Measurements from ENCODE around the gene DRC7. TPM values are rescaled to one million over a fixed set of nuclear protein-coding genes. Genes with fewer than 3 reads are reported as not detected.

DRC7 gene
- not detected for polyA plus RNA-seq (2013, experiment 1 of 2; ENCODE audit: insufficient read length)
- not detected for polyA plus RNA-seq (2013, experiment 2 of 2; ENCODE audit: insufficient read length)

- DNase-seq: peak; percentile 20
Observed at GRCh38 chr16:57694725-57695679, at the start of gene DRC7. TSS of gene DRC7 (plus strand) at chr16:57694806. CDS start at chr16:57697950, 3,144 bp downstream.

- no peak for DNase-seq
Observed at GRCh38 chr16:57645169-57645568, 49.4 kb upstream of the DRC7 start.

GRCh38 chr16:57645691-57646387 is 48.8 kb upstream of the DRC7 start:
- peak; percentile 32 for DNase-seq

GRCh38 chr16:57646388-57647039 is 48.1 kb upstream of the DRC7 start:
- no peak for DNase-seq

- no peak for DNase-seq
Observed at GRCh38 chr16:57647136-57647875, 47.3 kb upstream of the DRC7 start.

GRCh38 chr16:57648125-57648524 is 46.5 kb upstream of the DRC7 start:
- no peak for DNase-seq

- peak; percentile 74 for DNase-seq
Observed at GRCh38 chr16:57648581-57649442, 45.8 kb upstream of the DRC7 start.

- no peak for DNase-seq
Observed at GRCh38 chr16:57649443-57649751, 45.2 kb upstream of the DRC7 start.

GRCh38 chr16:57649846-57650245 is 44.8 kb upstream of the DRC7 start:
- DNase-seq: no peak

GRCh38 chr16:57651344-57652333 is 43.0 kb upstream of the DRC7 start:
- no peak for DNase-seq

GRCh38 chr16:57652695-57653471 is 41.7 kb upstream of the DRC7 start:
- DNase-seq: no peak

- DNase-seq: peak; percentile 23
Observed at GRCh38 chr16:57653936-57654335, 40.7 kb upstream of the DRC7 start.

GRCh38 chr16:57656342-57656955 is 38.2 kb upstream of the DRC7 start:
- no peak for DNase-seq

GRCh38 chr16:57657228-57657627 is 37.4 kb upstream of the DRC7 start:
- no peak for DNase-seq

- DNase-seq: no peak
Observed at GRCh38 chr16:57658130-57658877, 36.3 kb upstream of the DRC7 start.

GRCh38 chr16:57658878-57659674 is 35.5 kb upstream of the DRC7 start:
- no peak for DNase-seq
